Measurements from ENCODE around the gene HNRNPDL.

DNA sequence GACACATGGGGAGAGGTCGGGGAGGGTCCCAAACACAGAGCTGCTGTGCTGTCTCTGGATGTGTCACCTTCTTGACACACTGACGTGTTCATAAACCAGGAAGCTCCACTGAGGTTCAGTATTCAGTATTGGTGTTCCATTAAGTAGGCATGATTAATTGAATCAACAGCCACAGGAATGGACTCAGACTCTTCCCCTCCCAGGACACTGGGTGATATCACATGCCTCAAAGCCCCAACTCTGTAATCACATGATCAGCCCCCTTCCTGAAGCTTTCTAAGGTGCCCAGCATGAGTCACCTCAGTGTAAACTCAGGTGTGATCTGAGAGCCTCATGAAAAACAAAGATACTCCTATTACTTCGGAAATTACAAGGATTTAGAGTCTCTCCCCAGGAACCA is 35.4 kb downstream of the HNRNPDL start:
- TF ChIP-seq CTCF (IDR thresholded peaks at IDR 0.05) (no peak), POLR2A (IDR thresholded peaks at IDR 0.05) (no peak)
